Stimulated activated naive CD8-positive, alpha-beta T cell treated with anti-CD3 and anti-CD28 coated beads, Interleukin-15, amount 100 ng/mL, for 72 hours (primary cell): Measurements from ENCODE around the gene SRGAP2C.
"Not testable (repeated sequence)": the region's sequence is repeated elsewhere in the genome, so short reads cannot be mapped to it uniquely, and the experiment has no call there.

ENCODE experiments used
- ATAC-seq: fragments of 150-1000 bp; cut with Tn5 transposase; 2 replicates; pipeline ENCODE4 v1.10.0; 2021; ENCODE audit warnings: mild to moderate bottlenecking, moderate library complexity
- DNase-seq, 2 donors: peaks; one replicate each; pipeline ENCODE4 v3.0.0; 2021 to 2022
- H3K27ac Mint-ChIP-seq, 2 donors: one replicate each; pipeline ENCODE4 v1.8.0; 2022; ENCODE audit warnings: mild to moderate bottlenecking in 2 of 2, mixed read lengths in 2 of 2, moderate library complexity in 2 of 2
- H3K27me3 Mint-ChIP-seq: one replicate; pipeline ENCODE4 v1.8.0; 2022; ENCODE audit warnings: mixed read lengths
- H3K4me1 Mint-ChIP-seq: one replicate; pipeline ENCODE4 v1.8.0; 2022; ENCODE audit warnings: mild to moderate bottlenecking, mixed read lengths
- H3K4me3 Mint-ChIP-seq, 2 donors: one replicate each; pipeline ENCODE4 v1.8.0; 2022; ENCODE audit warnings: mild to moderate bottlenecking in 2 of 2, mixed read lengths in 2 of 2, moderate library complexity in 1 of 2
- H3K9me3 Mint-ChIP-seq, 2 donors: one replicate each; pipeline ENCODE4 v1.8.0; 2022; ENCODE audit warnings: mixed read lengths in 2 of 2

Gene SRGAP2C

DNA sequence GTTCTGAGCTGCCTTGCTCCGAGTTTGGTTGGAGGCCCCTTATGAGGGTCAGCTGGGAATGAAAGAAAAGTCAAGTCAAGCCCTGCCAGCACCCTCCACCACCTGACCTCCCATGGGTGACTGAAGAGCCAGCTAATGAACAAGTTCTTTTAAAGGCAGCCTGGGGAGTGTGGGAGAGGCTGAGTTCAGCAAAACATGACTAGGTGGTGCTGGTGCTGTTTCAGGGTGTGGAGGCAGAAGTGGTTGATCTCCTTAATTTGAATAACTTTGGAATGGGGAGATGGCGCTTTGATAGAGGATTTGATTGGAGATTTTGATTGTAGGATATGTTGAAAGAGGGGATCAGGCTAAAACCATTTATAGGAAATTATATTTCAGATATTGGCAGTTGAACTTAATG lies 22.6 kb downstream of the SRGAP2C start:
- not testable (repeated sequence) for H3K9me3 Mint-ChIP-seq, H3K4me1 Mint-ChIP-seq

GRCh38 chr1:121208375-121208774 lies 23.6 kb downstream of the SRGAP2C start:
- not testable (repeated sequence) for DNase-seq, H3K9me3 Mint-ChIP-seq, H3K27ac Mint-ChIP-seq, ATAC-seq, H3K4me1 Mint-ChIP-seq, H3K27me3 Mint-ChIP-seq, H3K4me3 Mint-ChIP-seq

More for the DNA sequence above, 22.6 kb downstream of the SRGAP2C start:
- ATAC-seq, H3K27ac Mint-ChIP-seq, DNase-seq, H3K4me3 Mint-ChIP-seq, H3K27me3 Mint-ChIP-seq: not testable (repeated sequence)

GRCh38 chr1:121210778-121211177 lies 26.0 kb downstream of the SRGAP2C start:
- H3K27me3 Mint-ChIP-seq, H3K4me3 Mint-ChIP-seq, H3K27ac Mint-ChIP-seq, DNase-seq, H3K9me3 Mint-ChIP-seq, ATAC-seq, H3K4me1 Mint-ChIP-seq: not testable (repeated sequence)

- not testable (repeated sequence) for H3K9me3 Mint-ChIP-seq, H3K27ac Mint-ChIP-seq, H3K4me1 Mint-ChIP-seq, DNase-seq, H3K27me3 Mint-ChIP-seq, ATAC-seq, H3K4me3 Mint-ChIP-seq
Observed at GRCh38 chr1:121213491-121213890, 28.7 kb downstream of the SRGAP2C start.

GRCh38 chr1:121214544-121215156 lies 29.9 kb downstream of the SRGAP2C start:
- H3K4me3 Mint-ChIP-seq, H3K27ac Mint-ChIP-seq, DNase-seq, H3K9me3 Mint-ChIP-seq, H3K27me3 Mint-ChIP-seq, ATAC-seq, H3K4me1 Mint-ChIP-seq: not testable (repeated sequence)

GRCh38 chr1:121215699-121216417 lies 31.1 kb downstream of the SRGAP2C start:
- not testable (repeated sequence) for H3K9me3 Mint-ChIP-seq, H3K4me1 Mint-ChIP-seq, ATAC-seq, H3K27ac Mint-ChIP-seq, DNase-seq, H3K27me3 Mint-ChIP-seq, H3K4me3 Mint-ChIP-seq

GRCh38 chr1:121216676-121217075 lies 31.9 kb downstream of the SRGAP2C start:
- H3K27ac Mint-ChIP-seq, H3K27me3 Mint-ChIP-seq, H3K4me1 Mint-ChIP-seq, ATAC-seq, H3K4me3 Mint-ChIP-seq, H3K9me3 Mint-ChIP-seq, DNase-seq: not testable (repeated sequence)

- not testable (repeated sequence) for H3K27ac Mint-ChIP-seq, H3K4me1 Mint-ChIP-seq, H3K9me3 Mint-ChIP-seq, H3K27me3 Mint-ChIP-seq, H3K4me3 Mint-ChIP-seq
- ATAC-seq (peak; percentile 80), DNase-seq (peak in 1 of 2 donors; percentile 14)
Observed at GRCh38 chr1:121221770-121222169, 37.0 kb downstream of the SRGAP2C start.

GRCh38 chr1:121224714-121225113 lies 39.9 kb downstream of the SRGAP2C start:
- not testable (repeated sequence) for H3K27me3 Mint-ChIP-seq, H3K4me1 Mint-ChIP-seq, H3K27ac Mint-ChIP-seq, H3K4me3 Mint-ChIP-seq, H3K9me3 Mint-ChIP-seq, DNase-seq
- peak; percentile 92 for ATAC-seq

DNA sequence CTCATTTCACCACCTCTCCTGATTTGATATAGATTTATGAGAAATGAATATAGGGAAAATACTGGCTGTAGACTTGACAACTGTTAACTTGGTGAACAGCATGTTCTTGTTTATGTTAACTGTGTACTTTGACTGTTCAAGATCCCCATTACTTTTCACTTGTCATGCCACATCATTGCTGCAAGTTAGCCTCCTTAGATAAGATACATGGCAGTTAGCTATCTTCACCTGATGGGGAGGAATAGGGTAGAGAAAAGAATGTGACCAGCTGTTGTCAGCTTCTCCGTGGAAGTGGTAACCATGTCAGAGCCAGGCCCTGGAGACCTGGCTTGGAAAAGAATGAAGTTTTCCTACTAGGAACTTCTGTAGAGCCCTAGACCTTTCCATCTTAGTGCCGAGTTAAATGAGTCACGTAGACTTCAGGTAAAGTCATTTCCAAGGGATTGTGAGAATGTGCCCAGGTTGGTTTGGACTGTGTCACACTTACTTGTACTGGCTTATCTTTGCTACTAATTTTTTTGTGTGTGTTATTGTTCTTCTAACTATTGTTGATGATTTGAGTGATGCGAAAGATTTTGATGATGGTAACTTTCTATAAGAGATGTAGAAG lies 41.6 kb downstream of the SRGAP2C start:
- not testable (repeated sequence) for H3K9me3 Mint-ChIP-seq, H3K4me1 Mint-ChIP-seq, ATAC-seq, H3K4me3 Mint-ChIP-seq, H3K27me3 Mint-ChIP-seq, DNase-seq, H3K27ac Mint-ChIP-seq

DNA sequence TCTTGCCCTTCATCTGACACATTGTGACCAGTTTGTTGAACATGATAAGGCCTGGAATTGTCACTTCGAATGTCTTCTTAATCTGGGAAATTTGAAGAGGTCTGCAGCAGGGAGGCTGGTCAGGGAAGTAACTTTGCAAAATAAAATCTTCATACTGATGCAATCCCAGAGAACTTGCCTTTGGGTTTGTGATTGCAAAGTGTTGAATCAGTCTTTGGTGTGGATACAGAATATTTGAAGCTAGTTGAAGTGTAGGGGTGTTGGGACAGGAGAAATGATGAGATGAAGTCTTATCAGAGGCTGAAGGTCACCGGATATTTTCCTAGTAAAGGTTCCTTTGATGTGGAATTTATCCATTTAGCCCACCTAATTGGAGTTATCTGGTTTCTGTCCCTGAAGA lies 42.1 kb downstream of the SRGAP2C start:
- not testable (repeated sequence) for ATAC-seq, DNase-seq, H3K9me3 Mint-ChIP-seq, H3K27ac Mint-ChIP-seq, H3K4me1 Mint-ChIP-seq, H3K27me3 Mint-ChIP-seq, H3K4me3 Mint-ChIP-seq

DNA sequence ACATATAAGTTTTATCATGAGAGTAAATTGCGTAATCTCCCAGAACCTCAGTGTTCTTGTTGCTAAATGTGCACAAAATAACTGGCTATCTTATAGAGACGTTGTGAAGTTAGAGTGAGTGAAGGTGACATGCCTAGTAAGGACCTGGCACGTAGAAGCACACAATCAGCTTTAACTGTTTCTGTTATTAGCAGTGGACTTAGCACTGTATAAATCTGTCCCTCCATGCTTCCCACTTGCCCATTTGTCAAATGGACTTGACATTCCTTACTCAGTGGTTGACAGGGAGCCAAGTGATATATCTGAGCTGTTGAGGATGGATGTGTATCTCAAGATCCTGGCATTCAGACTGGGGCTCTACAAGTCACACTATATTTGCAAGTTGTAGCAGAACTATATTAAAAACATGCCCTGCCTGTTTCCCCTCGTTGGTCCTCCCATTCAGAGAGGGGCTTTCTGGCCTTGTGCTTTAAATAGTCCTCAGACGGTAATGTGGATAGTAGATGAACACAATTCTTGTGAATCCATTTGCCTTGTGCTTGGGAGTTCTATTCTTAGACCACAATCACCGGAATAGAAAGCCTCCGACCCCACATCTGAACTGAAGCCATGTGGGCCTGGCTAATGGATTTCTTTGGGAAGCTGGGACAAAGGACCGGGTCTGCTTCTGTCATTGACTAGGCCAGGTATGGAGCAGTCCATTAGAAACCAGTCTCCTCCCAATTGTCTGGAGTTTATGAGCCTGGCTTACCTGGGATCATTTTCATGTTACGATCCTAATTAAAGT lies 43.0 kb downstream of the SRGAP2C start:
- H3K27ac Mint-ChIP-seq, H3K27me3 Mint-ChIP-seq, H3K9me3 Mint-ChIP-seq, H3K4me1 Mint-ChIP-seq, DNase-seq, ATAC-seq, H3K4me3 Mint-ChIP-seq: not testable (repeated sequence)

DNA sequence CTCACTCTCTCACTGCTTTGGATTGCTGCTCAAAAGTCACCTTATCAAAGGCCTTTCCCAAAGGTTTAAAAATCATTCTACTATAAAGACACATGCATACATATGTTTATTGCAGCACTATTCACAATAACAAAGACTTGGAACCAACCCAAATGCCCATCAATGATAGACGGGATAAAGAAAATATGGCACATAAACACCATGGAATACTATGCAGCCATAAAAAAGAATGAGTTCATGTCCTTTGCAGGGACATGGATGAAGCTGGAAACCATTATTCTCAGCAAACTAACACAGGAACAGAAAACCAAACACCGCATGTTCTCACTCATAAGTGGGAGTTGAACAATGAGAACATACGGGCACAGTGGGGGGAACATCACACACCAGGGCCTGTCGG lies 45.9 kb downstream of the SRGAP2C start:
- H3K4me1 Mint-ChIP-seq, H3K4me3 Mint-ChIP-seq, DNase-seq: not testable (repeated sequence)

GRCh38 chr1:121232445-121233125 lies 47.8 kb downstream of the SRGAP2C start:
- not testable (repeated sequence) for H3K27me3 Mint-ChIP-seq, H3K4me3 Mint-ChIP-seq, H3K4me1 Mint-ChIP-seq, H3K27ac Mint-ChIP-seq, H3K9me3 Mint-ChIP-seq, DNase-seq
- peak; percentile 77 for ATAC-seq

More for the DNA sequence above, 45.9 kb downstream of the SRGAP2C start:
- ATAC-seq, H3K27me3 Mint-ChIP-seq, H3K27ac Mint-ChIP-seq, H3K9me3 Mint-ChIP-seq: not testable (repeated sequence)

DNA sequence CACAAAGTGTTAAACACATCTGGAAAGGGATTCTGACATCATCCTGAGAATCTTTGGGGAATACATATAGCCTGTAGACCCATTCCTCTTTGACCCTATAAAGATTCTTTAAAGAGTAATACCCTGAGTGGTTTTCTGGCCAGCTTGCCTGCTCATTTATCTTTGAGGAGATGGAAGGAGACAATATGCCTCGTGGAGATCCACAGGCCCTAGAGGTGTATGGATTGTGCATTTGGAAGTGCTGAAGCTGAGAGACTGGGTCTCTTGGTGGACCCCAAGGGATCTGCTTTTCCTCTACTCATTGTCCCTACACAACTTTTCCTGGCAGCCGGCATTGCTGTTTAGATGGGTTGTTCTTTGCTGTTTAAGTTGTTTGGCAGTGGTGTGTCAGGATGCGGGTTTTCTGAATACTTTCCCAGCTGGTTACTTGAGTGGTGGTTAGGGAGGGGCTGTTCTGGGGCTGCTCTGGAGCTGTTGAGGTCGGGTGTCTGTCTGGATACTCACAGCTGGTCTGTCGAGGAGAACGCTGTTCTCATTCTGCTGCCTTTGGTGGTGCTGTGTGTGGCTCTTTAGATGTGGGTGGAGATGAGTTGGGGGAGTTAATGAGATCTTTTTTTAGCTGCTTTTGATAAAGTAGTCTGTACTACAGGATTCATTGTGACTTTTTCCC lies 49.5 kb downstream of the SRGAP2C start:
- H3K4me3 Mint-ChIP-seq, ATAC-seq, H3K9me3 Mint-ChIP-seq, H3K27me3 Mint-ChIP-seq, DNase-seq, H3K4me1 Mint-ChIP-seq, H3K27ac Mint-ChIP-seq: not testable (repeated sequence)
